ENCODE measurements around the gene PLA2G2C.

DNA sequence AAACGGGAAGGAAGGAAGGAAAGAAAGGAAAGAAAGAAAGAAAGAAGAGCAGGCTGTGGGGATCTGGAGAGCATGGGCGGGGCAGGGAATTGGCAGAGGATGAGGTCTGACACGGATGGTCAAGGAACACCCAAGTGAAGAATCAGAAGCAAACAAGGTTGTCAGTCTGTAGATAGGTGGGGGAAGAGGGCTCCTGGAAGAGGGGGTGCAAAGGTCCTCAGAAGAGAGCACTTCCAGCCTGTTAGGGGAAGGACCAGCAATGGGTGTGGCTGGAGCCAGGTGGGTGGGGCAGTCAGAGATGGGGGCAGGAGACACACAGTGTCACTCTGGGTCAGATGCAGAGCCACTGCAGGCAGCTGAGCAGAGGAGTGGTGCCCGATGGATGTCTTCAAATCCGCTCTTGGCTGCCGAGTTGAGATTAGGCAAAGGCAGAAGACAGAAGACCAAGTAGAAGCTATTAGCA, 11.0 kb upstream of the PLA2G2C start:
- TF ChIP-seq, protein P1, sequence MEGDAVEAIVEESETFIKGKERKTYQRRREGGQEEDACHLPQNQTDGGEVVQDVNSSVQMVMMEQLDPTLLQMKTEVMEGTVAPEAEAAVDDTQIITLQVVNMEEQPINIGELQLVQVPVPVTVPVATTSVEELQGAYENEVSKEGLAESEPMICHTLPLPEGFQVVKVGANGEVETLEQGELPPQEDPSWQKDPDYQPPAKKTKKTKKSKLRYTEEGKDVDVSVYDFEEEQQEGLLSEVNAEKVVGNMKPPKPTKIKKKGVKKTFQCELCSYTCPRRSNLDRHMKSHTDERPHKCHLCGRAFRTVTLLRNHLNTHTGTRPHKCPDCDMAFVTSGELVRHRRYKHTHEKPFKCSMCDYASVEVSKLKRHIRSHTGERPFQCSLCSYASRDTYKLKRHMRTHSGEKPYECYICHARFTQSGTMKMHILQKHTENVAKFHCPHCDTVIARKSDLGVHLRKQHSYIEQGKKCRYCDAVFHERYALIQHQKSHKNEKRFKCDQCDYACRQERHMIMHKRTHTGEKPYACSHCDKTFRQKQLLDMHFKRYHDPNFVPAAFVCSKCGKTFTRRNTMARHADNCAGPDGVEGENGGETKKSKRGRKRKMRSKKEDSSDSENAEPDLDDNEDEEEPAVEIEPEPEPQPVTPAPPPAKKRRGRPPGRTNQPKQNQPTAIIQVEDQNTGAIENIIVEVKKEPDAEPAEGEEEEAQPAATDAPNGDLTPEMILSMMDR (IDR thresholded peaks at IDR 0.05; ENCODE audit: insufficient read depth, low read length), result no peak
- TF ChIP-seq GABPA (IDR thresholded peaks at IDR 0.05; ENCODE audit: low read depth) (no peak), POLR2AphosphoS5 (IDR thresholded peaks at IDR 0.05; ENCODE audit: low read depth) (no peak)
